Measurements from ENCODE around the gene AGMAT.
A peak's percentile ranks its signal among the peaks of the same experiment; 100 is the strongest.

AGMAT gene, protein sequence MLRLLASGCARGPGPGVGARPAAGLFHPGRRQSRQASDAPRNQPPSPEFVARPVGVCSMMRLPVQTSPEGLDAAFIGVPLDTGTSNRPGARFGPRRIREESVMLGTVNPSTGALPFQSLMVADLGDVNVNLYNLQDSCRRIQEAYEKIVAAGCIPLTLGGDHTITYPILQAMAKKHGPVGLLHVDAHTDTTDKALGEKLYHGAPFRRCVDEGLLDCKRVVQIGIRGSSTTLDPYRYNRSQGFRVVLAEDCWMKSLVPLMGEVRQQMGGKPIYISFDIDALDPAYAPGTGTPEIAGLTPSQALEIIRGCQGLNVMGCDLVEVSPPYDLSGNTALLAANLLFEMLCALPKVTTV

DNA sequence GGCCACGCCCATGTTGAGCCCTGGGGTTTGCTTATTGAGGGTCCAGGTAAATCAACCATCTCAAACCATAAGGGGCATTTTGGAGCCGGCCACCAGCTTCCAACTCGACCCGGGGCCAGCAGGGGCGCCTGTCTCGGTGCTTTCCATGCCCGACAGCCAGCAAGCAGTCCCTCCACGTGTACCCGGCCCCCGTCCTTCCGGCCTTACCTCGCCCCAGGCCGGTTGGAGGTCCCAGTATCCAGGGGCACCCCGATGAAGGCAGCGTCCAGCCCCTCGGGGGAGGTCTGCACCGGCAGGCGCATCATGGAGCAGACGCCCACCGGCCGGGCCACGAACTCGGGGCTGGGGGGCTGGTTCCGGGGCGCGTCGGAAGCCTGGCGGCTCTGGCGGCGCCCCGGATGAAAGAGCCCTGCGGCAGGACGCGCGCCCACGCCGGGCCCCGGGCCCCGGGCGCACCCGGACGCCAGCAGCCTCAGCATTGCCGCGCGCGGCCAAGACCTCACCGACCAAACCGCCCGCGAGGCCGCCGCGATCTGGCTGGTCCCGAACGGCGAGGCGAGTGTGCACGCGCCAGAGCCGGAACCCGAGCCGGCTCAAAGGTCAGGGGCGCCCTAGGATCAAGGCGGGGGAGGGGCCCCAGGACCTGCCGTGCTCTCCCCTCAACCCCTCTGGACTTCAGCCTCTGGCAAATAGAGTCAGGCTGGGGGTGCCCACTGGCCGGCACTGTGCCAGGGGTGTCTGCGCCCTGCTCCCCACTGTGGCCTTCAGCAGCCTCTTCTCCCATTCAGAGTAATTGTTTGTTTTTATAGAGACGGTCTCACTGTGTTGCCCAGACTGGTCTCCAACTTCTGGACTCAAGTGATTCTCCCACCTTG is at the start of gene AGMAT:
TSS of gene AGMAT (minus strand) at position 563 of the 875 bp plus-strand sequence. CDS start at position 479, 84 bp downstream.
- DNase-seq, result peak in 1 of 56 donors; percentile 5

- DNase-seq, result no peak
Observed at GRCh38 chr1:15633756-15634420, 49.0 kb upstream of the AGMAT start.

- DNase-seq, result no peak
Observed at GRCh38 chr1:15628003-15628402, 43.2 kb upstream of the AGMAT start.

DNA sequence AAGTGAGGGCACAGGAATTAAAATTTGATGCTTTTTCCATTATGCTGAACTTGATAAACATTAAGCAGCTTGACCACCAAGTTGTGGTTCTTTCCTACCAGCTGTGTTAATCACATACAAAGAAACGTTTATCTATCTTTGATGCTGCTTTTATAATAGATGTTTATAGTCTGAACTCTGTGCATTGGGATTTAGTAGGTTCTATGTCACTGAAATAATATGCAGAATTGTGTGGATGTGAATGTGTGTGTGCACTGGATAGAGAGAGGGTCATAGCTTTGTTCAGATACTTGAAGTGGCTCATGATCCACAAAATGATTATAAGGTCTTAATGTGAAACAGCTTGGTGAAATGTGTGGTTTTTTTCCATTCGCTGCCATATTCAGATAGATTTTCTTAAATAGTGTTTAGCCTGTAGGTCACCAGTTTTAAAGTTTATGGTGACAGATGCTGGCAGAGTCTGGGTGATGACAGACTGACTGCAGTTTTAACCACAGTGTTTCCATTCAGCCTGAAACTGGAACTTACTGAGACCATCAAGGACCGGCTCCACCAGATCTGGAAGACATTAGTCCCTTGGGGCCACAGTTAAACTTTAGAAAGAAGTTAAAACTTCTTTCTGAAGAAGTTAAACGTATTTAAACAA is 42.6 kb upstream of the AGMAT start:
- DNase-seq, result no peak

DNA sequence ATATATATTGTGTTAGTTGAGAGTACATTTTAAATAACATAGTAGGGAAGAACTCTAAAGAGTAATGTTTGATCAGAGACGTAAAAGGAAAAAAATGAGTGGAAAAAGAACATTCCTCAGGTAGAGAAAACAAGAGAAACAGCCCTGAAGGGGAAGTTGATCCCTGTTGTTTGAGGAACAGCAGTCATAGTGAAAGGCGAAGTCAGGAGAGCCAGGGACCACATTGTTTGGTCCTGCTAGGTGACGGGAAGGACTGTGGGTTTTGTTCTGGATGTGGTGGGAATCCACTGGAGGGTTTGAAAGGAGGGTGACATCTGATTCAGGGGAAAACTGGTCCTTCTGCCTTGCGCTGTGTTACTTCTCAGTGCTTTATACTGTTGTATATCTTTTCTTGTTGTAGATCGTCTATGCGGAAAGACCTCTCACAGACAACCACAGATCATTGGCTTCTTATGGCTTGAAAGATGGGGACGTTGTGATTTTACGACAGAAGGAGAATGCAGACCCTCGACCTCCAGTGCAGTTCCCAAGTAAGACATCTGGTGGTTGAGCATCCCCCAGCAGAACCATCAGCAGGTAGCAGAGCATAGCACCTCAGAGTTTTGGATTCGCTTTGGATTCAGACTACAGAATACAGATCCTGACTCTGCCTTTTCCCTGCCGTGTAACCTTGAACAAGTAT is 41.6 kb upstream of the AGMAT start:
- peak in 1 of 56 donors; percentile 1 for DNase-seq

DNA sequence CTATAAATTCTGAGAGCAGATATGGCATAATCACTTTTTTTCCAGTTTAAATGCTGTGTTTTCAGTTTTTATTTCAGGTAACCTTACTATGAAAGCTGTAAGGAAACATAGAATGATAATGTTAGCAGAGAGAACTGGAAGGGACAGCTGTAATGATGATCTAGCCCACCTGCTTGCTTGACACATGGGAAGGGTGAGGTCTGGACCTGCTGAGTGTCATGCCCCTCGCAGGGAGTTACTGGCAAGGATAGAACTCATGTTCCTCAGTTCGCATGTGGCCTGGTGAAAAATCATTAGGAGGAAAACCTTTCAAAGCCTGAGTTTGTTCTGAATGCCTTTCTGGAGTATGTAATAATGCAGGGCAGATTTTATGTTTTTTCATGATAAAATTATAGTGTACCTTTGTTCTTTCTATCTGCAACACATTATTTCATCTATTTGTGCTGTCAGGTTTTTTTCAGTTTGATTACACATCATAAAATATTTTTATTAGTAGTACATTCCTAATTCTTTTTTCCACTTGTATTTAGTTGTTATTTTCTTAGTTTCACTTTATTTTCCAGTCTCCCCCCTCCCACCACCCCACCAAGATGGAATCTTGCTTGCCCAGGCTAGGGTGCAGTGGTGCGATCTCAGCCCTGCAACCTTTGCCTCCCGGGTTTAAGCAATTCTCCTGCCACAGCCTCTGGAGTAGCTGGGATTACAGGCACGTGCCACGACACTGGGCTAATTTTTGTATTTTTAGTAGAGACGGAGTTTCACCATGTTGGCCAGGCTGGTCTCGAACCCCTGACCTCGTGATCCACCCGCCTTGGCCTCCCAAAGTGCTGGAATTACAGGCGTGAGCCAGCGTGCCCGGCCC is 40.4 kb upstream of the AGMAT start:
- no peak for DNase-seq

DNA sequence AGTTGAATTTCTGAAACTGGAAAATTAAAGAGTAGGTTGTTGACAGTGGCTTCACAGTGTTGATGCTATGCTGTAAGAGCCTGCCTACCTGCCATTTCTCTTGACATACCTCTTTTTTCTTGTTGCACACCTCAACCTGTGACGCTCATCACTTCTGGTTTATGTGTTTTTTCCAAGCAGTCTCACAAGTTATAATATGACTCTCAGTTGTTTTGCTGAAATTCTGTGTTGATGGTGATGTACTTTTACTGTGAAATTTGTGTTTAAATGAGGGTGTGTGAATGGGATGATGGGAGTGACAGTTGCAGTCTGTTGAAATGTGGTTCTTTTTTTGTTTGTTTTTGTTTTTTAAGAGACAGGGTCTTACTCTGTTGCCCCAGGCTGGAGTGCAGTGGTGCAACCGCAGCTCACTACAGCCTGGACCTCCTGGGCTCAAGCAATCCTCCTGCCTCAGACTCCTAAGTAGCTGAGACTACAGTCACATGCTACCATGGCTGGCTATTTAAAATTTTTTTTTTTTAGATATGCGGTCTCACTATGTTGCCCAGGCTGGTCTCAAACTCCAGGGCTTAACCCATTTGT is 39.4 kb upstream of the AGMAT start:
- DNase-seq, result no peak

- no peak for DNase-seq
Observed at GRCh38 chr1:15623435-15623834, 38.6 kb upstream of the AGMAT start.

- DNase-seq, result no peak
Observed at GRCh38 chr1:15622712-15623373, 38.0 kb upstream of the AGMAT start.

DNA sequence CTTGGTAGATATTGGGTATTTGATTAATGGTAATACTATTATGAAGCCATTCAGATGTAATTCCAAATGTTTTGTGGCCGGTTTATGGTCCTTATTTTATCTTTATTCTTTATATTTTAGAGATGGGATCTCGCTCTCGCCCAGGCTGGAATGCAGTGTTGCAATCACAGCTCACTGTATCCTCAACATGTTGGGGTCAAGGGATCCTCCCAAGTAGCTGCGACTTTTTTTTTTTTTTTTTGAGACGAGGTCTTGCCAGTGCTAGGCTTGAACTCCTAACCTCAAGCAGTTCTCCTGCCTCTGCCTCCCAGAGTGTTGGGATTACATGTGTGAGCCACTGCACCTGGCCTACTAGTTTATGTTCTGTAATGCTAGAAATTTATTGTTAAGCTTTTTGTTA is 37.1 kb upstream of the AGMAT start:
- no peak for DNase-seq

DNA sequence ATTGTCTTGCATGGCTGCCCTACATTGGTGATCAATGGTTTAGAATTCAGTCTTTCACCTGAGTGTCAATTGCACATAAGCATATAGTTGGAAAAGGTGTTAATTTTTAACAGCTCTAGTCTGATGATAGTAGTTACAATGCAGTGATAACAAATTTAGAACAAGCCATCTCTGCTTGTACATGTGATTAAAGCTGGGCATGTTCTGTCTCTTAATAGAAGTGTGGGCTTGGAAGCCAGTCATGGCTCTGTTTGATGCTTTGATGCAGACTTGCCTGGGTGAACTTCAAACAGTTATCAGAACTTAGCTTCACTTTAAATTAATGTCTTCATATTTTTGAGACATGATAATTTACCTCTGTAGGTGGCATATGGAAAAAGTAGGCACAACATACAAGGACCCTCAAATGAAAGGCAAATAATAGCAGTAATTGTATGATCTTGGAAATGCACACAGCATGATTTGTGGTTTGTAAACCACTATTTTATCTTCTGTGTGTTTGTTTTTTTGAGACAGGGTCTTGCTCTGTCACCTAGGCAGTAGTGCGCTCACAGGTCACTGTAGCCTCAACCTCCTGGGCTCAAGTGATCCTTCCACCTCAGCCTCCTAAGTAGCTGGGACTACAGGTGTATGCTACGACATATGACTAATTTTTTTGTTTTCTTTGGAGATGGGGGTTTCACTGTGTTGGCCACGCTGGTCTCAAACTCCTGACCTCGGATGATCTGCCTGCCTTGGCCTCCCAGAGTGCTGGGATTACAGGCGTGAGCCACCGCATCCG is 36.2 kb upstream of the AGMAT start:
- DNase-seq, result no peak

DNA sequence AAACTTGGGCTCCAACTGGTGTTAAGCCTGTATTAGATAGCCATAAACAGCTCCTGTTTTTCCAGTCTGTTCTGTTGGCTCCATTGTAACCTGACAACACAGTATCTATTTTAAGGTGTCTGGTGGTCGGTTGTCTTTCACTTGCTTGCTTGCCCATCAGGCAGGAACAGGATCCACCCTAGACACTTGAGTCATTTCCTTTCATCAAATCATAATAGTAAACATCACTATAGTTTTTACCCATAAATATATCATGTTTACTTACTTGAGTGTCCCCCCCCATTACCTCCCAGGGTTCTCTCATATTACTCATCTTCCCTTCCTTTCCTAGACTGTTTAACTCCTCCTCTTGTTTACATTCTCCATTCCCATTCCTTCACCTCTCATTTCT is 35.3 kb upstream of the AGMAT start:
- DNase-seq, result no peak

DNA sequence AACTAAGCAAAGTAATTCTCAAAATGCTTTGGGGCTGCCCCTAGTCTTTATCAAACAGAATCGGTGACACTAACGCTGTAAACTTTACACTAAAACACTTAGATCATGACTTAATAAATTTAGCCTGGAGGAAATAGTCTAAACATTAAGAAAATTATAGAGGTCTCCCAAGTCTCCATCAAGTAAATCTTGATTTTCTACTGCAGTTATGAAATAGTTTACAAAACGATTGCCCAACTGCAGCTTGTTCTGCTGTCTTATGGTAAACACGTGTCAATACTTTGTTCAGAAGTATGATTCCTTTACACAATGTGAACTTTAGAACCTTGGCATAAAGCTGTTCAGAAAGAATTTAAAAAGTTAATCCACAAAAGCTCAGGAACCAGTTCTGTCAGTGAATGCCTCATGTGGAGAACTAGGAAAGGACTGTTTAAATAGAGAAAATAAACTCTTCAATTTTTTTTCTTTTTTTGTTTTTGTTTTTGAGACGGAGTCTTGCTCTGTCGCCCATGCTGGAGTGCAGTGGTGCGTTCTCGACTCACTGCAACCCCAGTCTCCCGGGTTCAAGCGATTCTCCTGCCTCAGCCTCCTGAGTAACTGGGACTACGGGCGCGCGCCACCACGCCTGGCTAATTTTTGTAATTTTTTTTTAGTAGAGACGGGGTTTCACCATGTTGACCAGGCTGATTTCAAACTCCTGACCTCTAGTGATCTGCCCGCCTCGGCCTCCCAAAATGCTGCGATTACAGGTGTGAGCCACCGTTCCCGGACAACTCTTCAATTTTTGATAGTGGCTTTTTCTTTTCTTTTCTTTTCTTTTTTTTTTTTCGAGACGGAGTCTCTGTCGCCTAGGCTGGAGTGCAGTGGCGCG is 34.0 kb upstream of the AGMAT start:
- no peak for DNase-seq

DNA sequence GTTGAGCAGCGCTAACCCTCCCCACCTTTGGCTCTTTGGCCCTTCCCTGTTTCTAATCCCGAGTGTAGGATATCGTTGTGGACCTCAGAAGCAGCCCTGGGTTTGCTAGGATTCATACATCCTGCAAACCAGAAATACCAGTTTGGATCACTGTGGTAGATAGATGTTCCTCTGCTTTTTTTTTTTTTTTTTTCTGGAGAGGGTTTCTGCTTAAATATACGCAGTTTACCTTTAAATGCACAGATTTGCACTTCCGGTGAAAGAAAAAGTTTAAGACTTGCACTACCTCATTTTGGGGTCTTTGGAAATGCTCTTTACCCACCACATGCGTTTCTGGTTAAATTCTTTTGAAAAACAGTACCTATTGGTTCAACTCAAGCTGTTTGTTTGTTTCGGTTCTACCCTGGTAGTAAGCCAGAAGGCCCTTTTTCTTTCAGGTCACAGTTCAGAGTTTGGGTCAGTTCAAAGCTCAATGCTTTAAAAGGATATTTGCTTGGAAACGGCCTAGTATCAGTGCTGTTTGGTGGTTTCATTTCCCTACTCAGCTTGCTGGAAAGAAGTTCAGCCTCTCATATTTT is 33.3 kb upstream of the AGMAT start:
- DNase-seq, result no peak

DNA sequence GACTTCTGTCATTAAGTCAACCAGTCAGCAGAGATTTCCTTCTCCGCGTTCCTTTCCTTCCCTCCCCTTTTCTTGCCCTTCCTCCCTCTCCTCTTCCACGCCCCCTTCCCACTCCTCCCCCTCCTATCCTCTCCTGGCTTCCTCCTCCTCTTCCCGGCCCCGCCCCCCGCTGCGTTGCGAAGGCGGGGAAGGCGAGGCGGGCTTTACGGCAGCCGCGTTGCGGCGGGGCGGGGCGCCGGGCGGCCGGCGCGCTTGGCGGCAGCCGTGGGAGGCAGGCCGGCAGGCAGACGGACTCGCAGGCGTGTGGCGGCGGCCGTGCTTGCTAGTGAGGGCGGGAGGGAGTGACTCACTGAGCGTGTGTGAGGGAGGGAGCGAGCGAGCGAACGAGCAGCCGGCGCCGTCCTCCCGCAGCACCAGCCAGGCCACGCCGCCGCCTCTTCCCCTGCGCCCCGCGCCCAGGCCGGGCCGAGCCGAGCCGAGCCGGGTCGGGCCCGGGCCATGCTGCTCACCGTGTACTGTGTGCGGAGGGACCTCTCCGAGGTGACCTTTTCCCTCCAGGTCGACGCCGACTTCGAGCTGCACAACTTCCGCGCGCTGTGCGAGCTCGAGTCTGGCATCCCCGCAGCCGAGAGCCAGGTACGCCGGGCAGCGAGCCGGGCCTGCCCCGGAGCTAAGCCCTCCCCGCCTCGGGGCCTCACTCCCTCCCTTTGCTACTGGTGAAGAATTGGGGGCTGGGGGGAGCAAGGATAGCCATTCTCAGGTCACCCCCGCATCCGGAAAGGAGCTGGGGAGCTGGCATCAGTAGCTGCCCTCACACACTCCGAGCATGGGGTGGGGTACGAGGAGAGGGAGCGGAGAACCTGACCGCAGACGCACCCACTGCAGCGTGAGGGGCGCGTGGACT is 32.6 kb upstream of the AGMAT start, which contains the start of gene DDI2:
TSS of gene DDI2 (plus strand) at position 286 of the 904 bp plus-strand sequence. CDS start at position 499, 213 bp downstream.
- DNase-seq, result peak; percentile 40 to 99 (median 92)
